ENCODE results near the gene SMAD6. TPM values are rescaled to one million over a fixed set of nuclear protein-coding genes. Genes with fewer than 3 reads are reported as not detected.
A peak's percentile ranks its signal among the peaks of the same experiment; 100 is the strongest.

Gene SMAD6
- total RNA-seq, 1 donor from 2014 or later, result 2.7 TPM

GRCh38 chr15:66803749-66804148 lies 101.7 kb downstream of the SMAD6 start:
- Histone ChIP-seq H2AFZ (ENCODE audit: low read depth, low read length) (no peak overlapping the region), H3K27ac (ENCODE audit: low read depth, low read length) (peak overlapping the region; percentile 51), H3K27me3 (ENCODE audit: insufficient read depth, low read length) (no peaks in the 10 kb centered on the region), H3K9me3 (ENCODE audit: insufficient read depth, low read depth, low read length) (no peaks in the 10 kb centered on the region), H3K4me3 (ENCODE audit: insufficient read depth, low read depth, low read length) (peak overlapping the region; percentile 22), H3K36me3 (ENCODE audit: insufficient read depth, low read length) (no peaks in the 10 kb centered on the region), H3K9ac (ENCODE audit: low read length) (peak overlapping the region; percentile 40), H3K4me1 (ENCODE audit: insufficient read depth, low read length) (peaks cover 40% of the 10 kb centered on the region), H3K4me2 (ENCODE audit: low read length) (peak overlapping the region; percentile 77), H4K20me1 (ENCODE audit: insufficient read depth, low read length) (no peaks in the 10 kb centered on the region), H3K79me2 (ENCODE audit: insufficient read depth, low read length) (no peaks in the 10 kb centered on the region)
- H3K4me1 Mint-ChIP-seq (ENCODE audit: low read depth, unreplicated experiment), result peaks cover 31% of the 10 kb centered on the region
- no peak overlapping the region for H3K4me3 Mint-ChIP-seq (ENCODE audit: unreplicated experiment)
- no peak for FAIRE-seq
- DNase-seq (ENCODE audit: low read depth), result no peak
- TF ChIP-seq CTCF (IDR thresholded peaks at IDR 0.05; ENCODE audit: insufficient read depth, low read depth, low read length), result no peak
- no peak for TF ChIP-seq EZH2 (IDR thresholded peaks at IDR 0.05; ENCODE audit: insufficient read depth, low read length)
- H3K9me3 Mint-ChIP-seq (ENCODE audit: unreplicated experiment), result peaks cover 2% of the 10 kb centered on the region
- H3K36me3 Mint-ChIP-seq (ENCODE audit: low read depth, unreplicated experiment), result no peaks in the 10 kb centered on the region
- H3K27ac Mint-ChIP-seq (ENCODE audit: unreplicated experiment), result peak overlapping the region; percentile 69
- H3K27me3 Mint-ChIP-seq (ENCODE audit: low read depth, unreplicated experiment), result no peaks in the 10 kb centered on the region

- Histone ChIP-seq H3K9ac (ENCODE audit: low read length) (no peak overlapping the region), H4K20me1 (ENCODE audit: insufficient read depth, low read length) (no peaks in the 10 kb centered on the region), H3K27ac (ENCODE audit: low read depth, low read length) (no peak overlapping the region), H3K4me3 (ENCODE audit: insufficient read depth, low read depth, low read length) (no peak overlapping the region), H3K79me2 (ENCODE audit: insufficient read depth, low read length) (no peaks in the 10 kb centered on the region), H3K27me3 (ENCODE audit: insufficient read depth, low read length) (no peaks in the 10 kb centered on the region), H2AFZ (ENCODE audit: low read depth, low read length) (no peak overlapping the region), H3K4me1 (ENCODE audit: insufficient read depth, low read length) (peaks cover 32% of the 10 kb centered on the region), H3K36me3 (ENCODE audit: insufficient read depth, low read length) (no peaks in the 10 kb centered on the region), H3K4me2 (ENCODE audit: low read length) (no peak overlapping the region), H3K9me3 (ENCODE audit: insufficient read depth, low read depth, low read length) (no peaks in the 10 kb centered on the region)
- FAIRE-seq (no peak), DNase-seq (ENCODE audit: low read depth) (no peak)
- no peak for TF ChIP-seq CTCF (IDR thresholded peaks at IDR 0.05; ENCODE audit: insufficient read depth, low read depth, low read length)
- TF ChIP-seq EZH2 (IDR thresholded peaks at IDR 0.05; ENCODE audit: insufficient read depth, low read length), result no peak
- no peaks in the 10 kb centered on the region for H3K27me3 Mint-ChIP-seq (ENCODE audit: low read depth, unreplicated experiment)
- H3K36me3 Mint-ChIP-seq (ENCODE audit: low read depth, unreplicated experiment), result no peaks in the 10 kb centered on the region
- H3K27ac Mint-ChIP-seq (ENCODE audit: unreplicated experiment), result no peak overlapping the region
- peaks cover 2% of the 10 kb centered on the region for H3K9me3 Mint-ChIP-seq (ENCODE audit: unreplicated experiment)
- H3K4me3 Mint-ChIP-seq (ENCODE audit: unreplicated experiment), result no peak overlapping the region
- peaks cover 25% of the 10 kb centered on the region for H3K4me1 Mint-ChIP-seq (ENCODE audit: low read depth, unreplicated experiment)
Observed at GRCh38 chr15:66805202-66805885, 103.3 kb downstream of the SMAD6 start.

GRCh38 chr15:66808181-66808824 lies 106.3 kb downstream of the SMAD6 start:
- no peak overlapping the region for H3K27ac Mint-ChIP-seq (ENCODE audit: unreplicated experiment)

More at GRCh38 chr15:66808181-66808824, 106.3 kb downstream of the SMAD6 start:
- Histone ChIP-seq H4K20me1 (ENCODE audit: insufficient read depth, low read length) (no peaks in the 10 kb centered on the region), H3K36me3 (ENCODE audit: insufficient read depth, low read length) (no peaks in the 10 kb centered on the region), H3K79me2 (ENCODE audit: insufficient read depth, low read length) (no peaks in the 10 kb centered on the region), H2AFZ (ENCODE audit: low read depth, low read length) (no peak overlapping the region), H3K9me3 (ENCODE audit: insufficient read depth, low read depth, low read length) (no peaks in the 10 kb centered on the region), H3K9ac (ENCODE audit: low read length) (no peak overlapping the region), H3K4me2 (ENCODE audit: low read length) (no peak overlapping the region), H3K27ac (ENCODE audit: low read depth, low read length) (no peak overlapping the region), H3K4me1 (ENCODE audit: insufficient read depth, low read length) (peaks cover 9% of the 10 kb centered on the region), H3K4me3 (ENCODE audit: insufficient read depth, low read depth, low read length) (no peak overlapping the region), H3K27me3 (ENCODE audit: insufficient read depth, low read length) (no peaks in the 10 kb centered on the region)
- H3K4me3 Mint-ChIP-seq (ENCODE audit: unreplicated experiment), result no peak overlapping the region
- no peak for DNase-seq (ENCODE audit: low read depth)
- H3K4me1 Mint-ChIP-seq (ENCODE audit: low read depth, unreplicated experiment), result peaks cover 7% of the 10 kb centered on the region
- TF ChIP-seq CTCF (IDR thresholded peaks at IDR 0.05; ENCODE audit: insufficient read depth, low read depth, low read length), result no peak
- no peak for TF ChIP-seq EZH2 (IDR thresholded peaks at IDR 0.05; ENCODE audit: insufficient read depth, low read length)
- peaks cover 4% of the 10 kb centered on the region for H3K9me3 Mint-ChIP-seq (ENCODE audit: unreplicated experiment)
- H3K36me3 Mint-ChIP-seq (ENCODE audit: low read depth, unreplicated experiment), result no peaks in the 10 kb centered on the region
- no peak for FAIRE-seq
- no peaks in the 10 kb centered on the region for H3K27me3 Mint-ChIP-seq (ENCODE audit: low read depth, unreplicated experiment)

Measured in astrocyte (in vitro differentiated cells and primary cell).